Central memory CD8-positive, alpha-beta T cell (primary cell): ENCODE results near the gene NPHS1.
A peak's percentile ranks its signal among the peaks of the same experiment; 100 is the strongest.
"Not testable (repeated sequence)": the region's sequence is repeated elsewhere in the genome, so short reads cannot be mapped to it uniquely, and the experiment has no call there.

Experiments
- ATAC-seq: fragments of 150-1000 bp; cut with Tn5 transposase; replicated peaks from 2 replicates; pipeline ENCODE4 v1.10.0; 2022; ENCODE audit warnings: mild to moderate bottlenecking, moderate FRiP score, moderate number of reproducible peaks; ENCODE audit not compliant: poor library complexity, severe bottlenecking; ENCODE audit errors: extremely low read depth
- DNase-seq, 2 donors: peaks; one replicate each; pipeline ENCODE4 v3.0.0; 2021; ENCODE audit warnings: low spot score in 2 of 2
- H3K27ac Mint-ChIP-seq: one replicate; pipeline ENCODE4 v1.8.0; 2022; ENCODE audit warnings: low read depth, mild to moderate bottlenecking, moderate library complexity, mixed read lengths
- H3K27me3 Mint-ChIP-seq: one replicate; pipeline ENCODE4 v1.8.0; 2022; ENCODE audit warnings: mixed read lengths
- H3K36me3 Mint-ChIP-seq: one replicate; pipeline ENCODE4 v1.8.0; 2022; ENCODE audit warnings: mild to moderate bottlenecking, moderate library complexity, mixed read lengths; ENCODE audit not compliant: insufficient read depth
- H3K4me1 Mint-ChIP-seq: one replicate; pipeline ENCODE4 v1.8.0; 2022; ENCODE audit warnings: mixed read lengths
- H3K4me3 Mint-ChIP-seq: one replicate; pipeline ENCODE4 v1.8.0; 2022; ENCODE audit warnings: mild to moderate bottlenecking, moderate library complexity, mixed read lengths
- H3K9me3 Mint-ChIP-seq: one replicate; pipeline ENCODE4 v1.8.0; 2022; ENCODE audit warnings: mixed read lengths

NPHS1 gene

GRCh38 chr19:35842666-35843272 is 9.5 kb downstream of the NPHS1 start:
- H3K4me1 Mint-ChIP-seq: peaks cover 18% of the 10 kb centered on the region
- DNase-seq (no peak), ATAC-seq (no peak)
- no peak overlapping the region for H3K27ac Mint-ChIP-seq
- H3K9me3 Mint-ChIP-seq: peaks cover 4% of the 10 kb centered on the region
- peaks cover under 1% of the 10 kb centered on the region for H3K36me3 Mint-ChIP-seq
- H3K27me3 Mint-ChIP-seq: peaks cover 58% of the 10 kb centered on the region
- no peak overlapping the region for H3K4me3 Mint-ChIP-seq

DNA sequence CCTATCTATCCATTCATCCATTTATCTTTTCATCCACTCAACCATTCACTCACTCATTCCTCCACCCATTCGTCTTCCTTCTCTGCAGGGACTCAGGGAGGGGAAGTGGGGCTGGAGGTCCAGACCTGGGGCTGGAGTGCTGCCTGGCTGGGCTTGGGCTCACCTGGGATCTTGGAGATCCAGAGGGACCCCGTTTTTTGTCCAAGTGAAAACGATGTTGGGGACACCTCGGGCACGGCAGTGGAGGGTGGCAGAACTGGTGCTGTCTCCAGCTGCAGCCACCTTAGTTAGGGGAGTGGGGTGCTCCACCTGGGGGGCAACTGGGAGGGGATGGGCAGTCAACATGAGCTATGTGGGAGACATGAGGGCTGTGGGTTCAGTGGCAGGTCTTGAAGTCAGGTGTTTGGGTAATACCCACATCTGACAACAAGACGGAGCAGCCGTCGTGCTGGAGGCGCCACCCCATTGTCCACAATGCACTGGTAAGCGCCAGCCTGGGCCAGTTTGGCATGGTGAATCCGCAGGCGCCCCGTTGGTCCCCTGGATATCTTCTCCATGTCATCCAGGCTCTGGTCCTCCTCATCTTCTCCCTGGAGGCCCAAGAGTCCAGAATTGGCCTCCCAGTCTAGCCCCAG is 10.2 kb downstream of the NPHS1 start:
- peaks cover 18% of the 10 kb centered on the region for H3K4me1 Mint-ChIP-seq

DNA sequence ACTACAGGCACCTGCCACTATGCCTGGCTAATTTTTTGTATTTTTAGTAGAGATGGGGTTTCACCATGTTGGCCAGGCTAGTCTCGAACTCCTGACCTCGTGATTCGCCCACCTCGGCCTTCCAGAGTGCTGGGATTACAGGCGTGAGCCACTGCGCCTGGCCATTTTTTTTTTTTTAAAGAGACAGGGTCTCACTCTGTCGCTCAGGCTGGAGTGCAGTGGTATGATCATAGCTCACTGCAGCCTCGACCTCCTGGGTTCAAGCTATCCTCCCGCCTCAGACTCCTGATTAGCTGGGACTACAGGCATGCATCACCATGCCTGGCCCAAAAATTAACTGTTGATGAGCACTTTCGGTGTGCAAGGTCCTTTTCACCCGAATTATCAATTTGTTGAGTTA is 16.2 kb downstream of the NPHS1 start:
- H3K36me3 Mint-ChIP-seq, H3K4me3 Mint-ChIP-seq, H3K4me1 Mint-ChIP-seq, H3K9me3 Mint-ChIP-seq, ATAC-seq, DNase-seq, H3K27ac Mint-ChIP-seq: not testable (repeated sequence)
- H3K27me3 Mint-ChIP-seq: peaks cover 61% of the 10 kb centered on the region

More for the DNA sequence above, 10.2 kb downstream of the NPHS1 start:
- no peak for DNase-seq
- Mint-ChIP-seq H3K4me3 (no peak overlapping the region), H3K9me3 (peaks cover 4% of the 10 kb centered on the region), H3K27me3 (peaks cover 62% of the 10 kb centered on the region), H3K36me3 (no peaks in the 10 kb centered on the region), H3K27ac (no peak overlapping the region)
- no peak for ATAC-seq

GRCh38 chr19:35833972-35834371 is 18.3 kb downstream of the NPHS1 start:
- H3K9me3 Mint-ChIP-seq: no peaks in the 10 kb centered on the region
- no peak overlapping the region for H3K27ac Mint-ChIP-seq
- H3K27me3 Mint-ChIP-seq: peaks cover 73% of the 10 kb centered on the region
- H3K4me3 Mint-ChIP-seq: no peak overlapping the region
- no peak for ATAC-seq
- H3K36me3 Mint-ChIP-seq: peaks cover 3% of the 10 kb centered on the region
- no peak for DNase-seq
- no peaks in the 10 kb centered on the region for H3K4me1 Mint-ChIP-seq

- Mint-ChIP-seq H3K36me3 (peaks cover 5% of the 10 kb centered on the region), H3K27ac (no peak overlapping the region), H3K4me1 (no peaks in the 10 kb centered on the region), H3K4me3 (no peak overlapping the region), H3K9me3 (no peaks in the 10 kb centered on the region), H3K27me3 (peaks cover 65% of the 10 kb centered on the region)
- DNase-seq: no peak
- no peak for ATAC-seq
Observed at GRCh38 chr19:35832054-35832453, 20.2 kb downstream of the NPHS1 start.

GRCh38 chr19:35830986-35831385 is 21.3 kb downstream of the NPHS1 start:
- Mint-ChIP-seq H3K27ac (no peak overlapping the region), H3K36me3 (peaks cover 5% of the 10 kb centered on the region)
- no peak for ATAC-seq

GRCh38 chr19:35828692-35829301 is 23.5 kb downstream of the NPHS1 start:
- ATAC-seq (no peak), DNase-seq (peak in 1 of 2 donors; percentile 15)
- Mint-ChIP-seq H3K27me3 (peaks cover 59% of the 10 kb centered on the region), H3K27ac (no peak overlapping the region), H3K4me1 (no peaks in the 10 kb centered on the region), H3K36me3 (peaks cover 5% of the 10 kb centered on the region), H3K4me3 (no peak overlapping the region), H3K9me3 (no peaks in the 10 kb centered on the region)

More at GRCh38 chr19:35830986-35831385, 21.3 kb downstream of the NPHS1 start:
- no peaks in the 10 kb centered on the region for H3K9me3 Mint-ChIP-seq
- no peaks in the 10 kb centered on the region for H3K4me1 Mint-ChIP-seq
- DNase-seq: no peak
- no peak overlapping the region for H3K4me3 Mint-ChIP-seq
- H3K27me3 Mint-ChIP-seq: peaks cover 62% of the 10 kb centered on the region

DNA sequence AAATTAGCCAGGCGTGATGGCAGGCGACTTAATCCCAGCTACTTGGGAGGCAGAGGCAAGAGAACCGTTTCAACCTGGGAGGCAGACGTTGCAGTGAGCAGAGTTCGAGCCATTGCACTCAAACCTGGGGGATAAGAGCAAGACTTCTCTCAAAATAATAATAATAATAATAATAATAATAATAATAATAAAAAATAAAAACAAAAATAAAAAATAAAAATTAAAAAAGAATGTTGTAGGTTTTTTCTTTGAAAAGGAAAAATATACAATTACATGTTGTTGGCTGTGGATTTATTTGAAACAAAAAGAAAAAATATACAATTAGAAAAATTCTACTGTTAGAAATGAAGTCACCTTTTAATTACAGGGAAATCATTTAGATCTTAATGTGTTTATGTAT is 28.2 kb downstream of the NPHS1 start:
- no peak overlapping the region for H3K27ac Mint-ChIP-seq
- H3K4me1 Mint-ChIP-seq: no peaks in the 10 kb centered on the region
- H3K4me3 Mint-ChIP-seq: no peak overlapping the region
- peaks cover 4% of the 10 kb centered on the region for H3K36me3 Mint-ChIP-seq
- peaks cover 24% of the 10 kb centered on the region for H3K27me3 Mint-ChIP-seq
- ATAC-seq (no peak), DNase-seq (no peak)
- no peaks in the 10 kb centered on the region for H3K9me3 Mint-ChIP-seq

DNA sequence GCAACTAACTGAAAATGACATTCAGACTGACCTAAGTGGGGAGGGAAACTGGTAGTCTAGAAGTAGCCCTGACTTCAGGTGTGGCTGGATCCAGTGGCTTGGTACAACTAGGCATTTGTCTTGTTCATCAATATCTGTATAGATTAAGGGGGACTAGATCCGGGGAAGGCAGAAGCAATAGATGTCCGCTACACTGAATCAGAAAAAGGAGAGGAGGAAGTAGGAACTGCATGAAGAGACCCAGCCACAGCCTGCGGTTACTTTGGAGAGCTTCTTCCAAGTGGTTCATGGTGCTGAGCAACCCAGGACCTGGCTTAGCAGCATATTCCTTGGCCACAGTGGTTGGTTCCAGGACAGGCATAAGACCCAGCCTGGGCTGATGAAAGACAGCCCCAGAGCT is 29.7 kb downstream of the NPHS1 start:
- Mint-ChIP-seq H3K4me1 (no peaks in the 10 kb centered on the region), H3K27me3 (peaks cover 36% of the 10 kb centered on the region), H3K27ac (no peak overlapping the region), H3K9me3 (no peaks in the 10 kb centered on the region), H3K36me3 (peaks cover 2% of the 10 kb centered on the region), H3K4me3 (no peak overlapping the region)
- DNase-seq: no peak
- no peak for ATAC-seq

GRCh38 chr19:35818445-35818844 is 33.9 kb downstream of the NPHS1 start:
- H3K4me3 Mint-ChIP-seq: no peak overlapping the region
- DNase-seq (no peak), ATAC-seq (no peak)
- no peaks in the 10 kb centered on the region for H3K4me1 Mint-ChIP-seq
- peaks cover 30% of the 10 kb centered on the region for H3K27me3 Mint-ChIP-seq
- no peak overlapping the region for H3K27ac Mint-ChIP-seq
- H3K36me3 Mint-ChIP-seq: peaks cover 4% of the 10 kb centered on the region
- H3K9me3 Mint-ChIP-seq: no peaks in the 10 kb centered on the region

- no peak for ATAC-seq
- H3K4me3 Mint-ChIP-seq: no peak overlapping the region
- no peaks in the 10 kb centered on the region for H3K9me3 Mint-ChIP-seq
- no peak overlapping the region for H3K27ac Mint-ChIP-seq
- H3K27me3 Mint-ChIP-seq: peaks cover 46% of the 10 kb centered on the region
- peaks cover 4% of the 10 kb centered on the region for H3K36me3 Mint-ChIP-seq
- no peaks in the 10 kb centered on the region for H3K4me1 Mint-ChIP-seq
- DNase-seq: no peak
Observed at GRCh38 chr19:35816846-35817245, 35.5 kb downstream of the NPHS1 start.

- Mint-ChIP-seq H3K4me3 (no peak overlapping the region), H3K27me3 (peaks cover 51% of the 10 kb centered on the region), H3K27ac (no peak overlapping the region), H3K9me3 (no peaks in the 10 kb centered on the region), H3K4me1 (no peaks in the 10 kb centered on the region), H3K36me3 (peaks cover 4% of the 10 kb centered on the region)
- no peak for DNase-seq
- ATAC-seq: no peak
Observed at GRCh38 chr19:35816262-35816661, 36.0 kb downstream of the NPHS1 start.
